Smooth muscle cell (in vitro differentiated cells): ENCODE results near the gene FNBP1. TPM values are rescaled to one million over a fixed set of nuclear protein-coding genes. Genes with fewer than 3 reads are reported as not detected.

Experiments
- DNase-seq: peaks from one replicate; lab custom pipeline; 2025; ENCODE audit not compliant: unreplicated experiment; lab: John Stamatoyannopoulos, UW
- H2AFZ ChIP-seq: fragments of 200-600 bp; sonication (generic); 2 replicates; pipeline ENCODE4 v1.6.0; 2016; ENCODE audit warnings: antibody characterized with exemption, low read depth, mild to moderate bottlenecking
- H3F3A ChIP-seq: fragments of 200-600 bp; sonication (generic); 2 replicates; pipeline ENCODE4 v1.6.0; 2017; ENCODE audit warnings: antibody characterized with exemption, low read depth
- H3K27ac ChIP-seq: fragments of 200-600 bp; sonication (generic); 2 replicates; pipeline ENCODE4 v1.5.1; 2016; ENCODE audit warnings: low read depth, mild to moderate bottlenecking
- H3K27me3 ChIP-seq: fragments of 200-600 bp; sonication (generic); 2 replicates; pipeline ENCODE4 v1.6.1; 2016; ENCODE audit warnings: low read depth, mild to moderate bottlenecking
- H3K36me3 ChIP-seq: fragments of 200-600 bp; sonication (generic); 2 replicates; pipeline ENCODE4 v1.5.1; 2016; ENCODE audit warnings: low read depth
- H3K4me1 ChIP-seq: fragments of 200-600 bp; sonication (generic); 2 replicates; pipeline ENCODE4 v1.5.1; 2016; ENCODE audit warnings: low read depth
- H3K4me2 ChIP-seq: fragments of 200-600 bp; sonication (generic); 2 replicates; pipeline ENCODE4 v1.6.0; 2016; ENCODE audit warnings: mild to moderate bottlenecking
- H3K4me3 ChIP-seq: fragments of 200-600 bp; sonication (generic); 2 replicates; pipeline ENCODE4 v1.5.1; 2016; ENCODE audit warnings: mild to moderate bottlenecking
- H3K79me2 ChIP-seq: fragments of 200-600 bp; sonication (generic); 2 replicates; pipeline ENCODE4 v1.6.0; 2016; ENCODE audit warnings: low read depth, mild to moderate bottlenecking
- H3K9ac ChIP-seq: fragments of 200-600 bp; sonication (generic); 2 replicates; pipeline ENCODE4 v1.6.0; 2016; ENCODE audit warnings: low read depth
- H3K9me3 ChIP-seq: fragments of 200-600 bp; sonication (generic); replicated peaks from 2 replicates; pipeline ENCODE4 v1.5.1; 2016; ENCODE audit warnings: low read depth
- H4K20me1 ChIP-seq: fragments of 200-600 bp; sonication (generic); 2 replicates; pipeline ENCODE4 v1.6.0; 2016; ENCODE audit warnings: low read depth
- CTCF ChIP-seq: fragments of 200-600 bp; sonication (generic); IDR thresholded peaks from 2 replicates; pipeline ENCODE4 v1.5.1; 2017; ENCODE audit warnings: borderline replicate concordance, mild to moderate bottlenecking, antibody characterized with exemption; ENCODE audit not compliant: insufficient read depth, poor library complexity, severe bottlenecking
- WGBS: methylation state at CpG from one replicate; pipeline ENCODE4 v1.1.7; 2016; ENCODE audit warnings: low lambda C conversion rate; 5-methylcytosine and 5-hydroxymethylcytosine counted together
- polyA plus RNA-seq: library from polyadenylated mRNA; unstranded; fragments of >200 nt; fragmentation: Nextera tagmentation; extraction: Ambion mirVana; gene quantifications from 2 replicates; pipeline ENCODE4 v1.2.1, GENCODE V29; 2016
- total RNA-seq: library from RNA; depleted of rRNA; stranded (reverse); fragments of >200 nt; gene quantifications from 2 replicates; pipeline ENCODE4 v1.2.3, GENCODE V29; 2014

FNBP1 gene
- total and polyA plus RNA-seq, 2 experiments from 2014 or later, result 17.1 to 17.2 TPM

GRCh38 chr9:129898185-129898584 lies 144.8 kb downstream of the FNBP1 start:
- Histone ChIP-seq H3K9me3 (no peaks in the 10 kb centered on the region), H3K27ac (no peak overlapping the region), H3K4me1 (no peaks in the 10 kb centered on the region), H3K27me3 (no peaks in the 10 kb centered on the region), H3K4me3 (no peak overlapping the region), H3K36me3 (peaks cover 7% of the 10 kb centered on the region), H3K9ac (no peak overlapping the region), H3F3A (no peaks in the 10 kb centered on the region), H2AFZ (no peak overlapping the region), H4K20me1 (no peaks in the 10 kb centered on the region), H3K4me2 (no peak overlapping the region), H3K79me2 (no peaks in the 10 kb centered on the region)
- no peak for DNase-seq
- WGBS, result 93% methylated on average over 8 of the region's 8 CpGs
- TF ChIP-seq CTCF, result no peak

GRCh38 chr9:129897263-129897662 lies 145.7 kb downstream of the FNBP1 start:
- Histone ChIP-seq H3K36me3 (peaks cover under 1% of the 10 kb centered on the region), H3K4me2 (no peak overlapping the region), H3F3A (no peaks in the 10 kb centered on the region), H3K79me2 (no peaks in the 10 kb centered on the region), H4K20me1 (no peaks in the 10 kb centered on the region), H3K4me1 (no peaks in the 10 kb centered on the region), H3K9ac (no peak overlapping the region), H3K4me3 (no peak overlapping the region), H3K9me3 (no peaks in the 10 kb centered on the region), H3K27ac (no peak overlapping the region), H3K27me3 (no peaks in the 10 kb centered on the region), H2AFZ (no peak overlapping the region)
- DNase-seq, result no peak
- no peak for TF ChIP-seq CTCF
- WGBS, result 98% methylated on average over 6 of the region's 6 CpGs

GRCh38 chr9:129895376-129896268 lies 147.4 kb downstream of the FNBP1 start:
- no peaks in the 10 kb centered on the region for H4K20me1 ChIP-seq
- no peaks in the 10 kb centered on the region for H3F3A ChIP-seq
- H3K4me1 ChIP-seq, result no peaks in the 10 kb centered on the region
- 99% methylated on average over 17 of the region's 17 CpGs for whole genome bisulfite sequencing
- H3K9ac ChIP-seq, result no peak overlapping the region
- no peak for TF ChIP-seq CTCF
- no peaks in the 10 kb centered on the region for H3K36me3 ChIP-seq
- no peak overlapping the region for H2AFZ ChIP-seq
- no peak overlapping the region for H3K4me3 ChIP-seq
- H3K9me3 ChIP-seq, result no peaks in the 10 kb centered on the region
- no peaks in the 10 kb centered on the region for H3K79me2 ChIP-seq
- H3K4me2 ChIP-seq, result no peak overlapping the region
- H3K27me3 ChIP-seq, result no peaks in the 10 kb centered on the region
- no peak overlapping the region for H3K27ac ChIP-seq
- DNase-seq, result no peak
